SU-DHL-6 (cell line): ENCODE measurements around the gene SMARCAD1.
"Not testable (repeated sequence)": the region's sequence is repeated elsewhere in the genome, so short reads cannot be mapped to it uniquely, and the experiment has no call there.

Experiments used
- H2AFZ ChIP-seq: fragments of 200-600 bp; sonication (generic); 2 replicates; pipeline ENCODE4 v1.6.1; 2014; ENCODE audit warnings: low read depth, mild to moderate bottlenecking, moderate library complexity, mixed read lengths, antibody characterized with exemption, low read length; ENCODE audit not compliant: severe bottlenecking
- H3F3A ChIP-seq: fragments of 200-600 bp; shearing (Covaris generic); 2 replicates; pipeline ENCODE4 v1.6.0; 2016; ENCODE audit warnings: antibody characterized with exemption, mild to moderate bottlenecking; ENCODE audit not compliant: insufficient read depth
- H3K27ac ChIP-seq: fragments of 200-600 bp; sonication (generic); 2 replicates; pipeline ENCODE4 v1.5.1; 2016; ENCODE audit warnings: low read depth, mild to moderate bottlenecking, low read length, moderate library complexity, mixed read lengths
- H3K27me3 ChIP-seq: fragments of 200-600 bp; sonication (generic), shearing (Covaris generic); 2 replicates; pipeline ENCODE4 v1.6.0; 2014; ENCODE audit warnings: mild to moderate bottlenecking, low read length
- H3K36me3 ChIP-seq: fragments of 200-600 bp; sonication (generic); 2 replicates; pipeline ENCODE4 v1.6.1; 2014; ENCODE audit warnings: mild to moderate bottlenecking, low read length, mixed read lengths
- H3K4me2 ChIP-seq: fragments of 300-600, 200-600 bp; shearing (Covaris generic), sonication (generic); 2 replicates; pipeline ENCODE4 v1.6.0; 2014; ENCODE audit warnings: low read length, low read depth, mild to moderate bottlenecking; ENCODE audit not compliant: poor library complexity, severe bottlenecking
- H3K4me3 ChIP-seq: fragments of 200-600 bp; sonication (generic); 2 replicates; pipeline ENCODE4 v1.5.1; 2014; ENCODE audit warnings: antibody characterized with exemption, low read length, mild to moderate bottlenecking, mixed read lengths; ENCODE audit not compliant: insufficient read depth, poor library complexity, severe bottlenecking
- H3K79me2 ChIP-seq: fragments of 200-600 bp; sonication (generic); 2 replicates; pipeline ENCODE4 v1.6.1; 2014; ENCODE audit warnings: mild to moderate bottlenecking, low read length, moderate library complexity; ENCODE audit not compliant: insufficient read depth
- H3K9ac ChIP-seq: fragments of 200-600 bp; sonication (generic); 2 replicates; pipeline ENCODE4 v1.7.0; 2014; ENCODE audit warnings: mild to moderate bottlenecking, low read length
- H3K9me2 ChIP-seq: fragments of 200-600 bp; sonication (generic); replicated peaks from 2 replicates; pipeline ENCODE4 v1.6.1; 2014; ENCODE audit warnings: low read length; ENCODE audit not compliant: insufficient read depth
- H3K9me3 ChIP-seq: fragments of 200-600 bp; sonication (generic); 2 replicates; pipeline ENCODE4 v1.6.1; 2014; ENCODE audit warnings: low read length, mixed read lengths; ENCODE audit not compliant: insufficient read depth
- H4K20me1 ChIP-seq: fragments of 200-600 bp; sonication (generic); 2 replicates; pipeline ENCODE4 v1.6.1; 2014; ENCODE audit warnings: low read depth, mild to moderate bottlenecking, antibody characterized with exemption, low read length, moderate library complexity, mixed read lengths
- EZH2phosphoT487 ChIP-seq: fragments of 200-600 bp; sonication (generic), shearing (Covaris generic); conservative IDR thresholded peaks from 2 replicates; pipeline ENCODE4 v1.6.1; 2018; ENCODE audit warnings: mild to moderate bottlenecking, antibody characterized with exemption, low read length, moderate library complexity, mixed read lengths
- TF ChIP-seq, protein P1 (sequence below): fragments of 200-600 bp; sonication (generic); IDR thresholded peaks from one replicate; pipeline ENCODE4 v1.5.1; 2017; ENCODE audit warnings: antibody characterized with exemption, mild to moderate bottlenecking, low read length, moderate library complexity; ENCODE audit not compliant: insufficient read depth, poor library complexity, severe bottlenecking

Gene SMARCAD1

GRCh38 chr4:94306713-94307112 lies 99.0 kb downstream of the SMARCAD1 start:
- H3F3A ChIP-seq = no peaks in the 10 kb centered on the region
- no peak overlapping the region for H2AFZ ChIP-seq
- no peaks in the 10 kb centered on the region for H3K9me3 ChIP-seq
- H3K79me2 ChIP-seq = no peaks in the 10 kb centered on the region
- H3K9ac ChIP-seq = no peak overlapping the region
- H3K4me3 ChIP-seq = no peak overlapping the region
- no peaks in the 10 kb centered on the region for H4K20me1 ChIP-seq
- H3K4me2 ChIP-seq = no peak overlapping the region
- no peak for TF ChIP-seq EZH2phosphoT487
- TF ChIP-seq, protein P1, sequence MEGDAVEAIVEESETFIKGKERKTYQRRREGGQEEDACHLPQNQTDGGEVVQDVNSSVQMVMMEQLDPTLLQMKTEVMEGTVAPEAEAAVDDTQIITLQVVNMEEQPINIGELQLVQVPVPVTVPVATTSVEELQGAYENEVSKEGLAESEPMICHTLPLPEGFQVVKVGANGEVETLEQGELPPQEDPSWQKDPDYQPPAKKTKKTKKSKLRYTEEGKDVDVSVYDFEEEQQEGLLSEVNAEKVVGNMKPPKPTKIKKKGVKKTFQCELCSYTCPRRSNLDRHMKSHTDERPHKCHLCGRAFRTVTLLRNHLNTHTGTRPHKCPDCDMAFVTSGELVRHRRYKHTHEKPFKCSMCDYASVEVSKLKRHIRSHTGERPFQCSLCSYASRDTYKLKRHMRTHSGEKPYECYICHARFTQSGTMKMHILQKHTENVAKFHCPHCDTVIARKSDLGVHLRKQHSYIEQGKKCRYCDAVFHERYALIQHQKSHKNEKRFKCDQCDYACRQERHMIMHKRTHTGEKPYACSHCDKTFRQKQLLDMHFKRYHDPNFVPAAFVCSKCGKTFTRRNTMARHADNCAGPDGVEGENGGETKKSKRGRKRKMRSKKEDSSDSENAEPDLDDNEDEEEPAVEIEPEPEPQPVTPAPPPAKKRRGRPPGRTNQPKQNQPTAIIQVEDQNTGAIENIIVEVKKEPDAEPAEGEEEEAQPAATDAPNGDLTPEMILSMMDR = no peak
- no peaks in the 10 kb centered on the region for H3K36me3 ChIP-seq
- no peak overlapping the region for H3K27ac ChIP-seq
- H3K27me3 ChIP-seq = no peaks in the 10 kb centered on the region
- no peaks in the 10 kb centered on the region for H3K9me2 ChIP-seq

DNA sequence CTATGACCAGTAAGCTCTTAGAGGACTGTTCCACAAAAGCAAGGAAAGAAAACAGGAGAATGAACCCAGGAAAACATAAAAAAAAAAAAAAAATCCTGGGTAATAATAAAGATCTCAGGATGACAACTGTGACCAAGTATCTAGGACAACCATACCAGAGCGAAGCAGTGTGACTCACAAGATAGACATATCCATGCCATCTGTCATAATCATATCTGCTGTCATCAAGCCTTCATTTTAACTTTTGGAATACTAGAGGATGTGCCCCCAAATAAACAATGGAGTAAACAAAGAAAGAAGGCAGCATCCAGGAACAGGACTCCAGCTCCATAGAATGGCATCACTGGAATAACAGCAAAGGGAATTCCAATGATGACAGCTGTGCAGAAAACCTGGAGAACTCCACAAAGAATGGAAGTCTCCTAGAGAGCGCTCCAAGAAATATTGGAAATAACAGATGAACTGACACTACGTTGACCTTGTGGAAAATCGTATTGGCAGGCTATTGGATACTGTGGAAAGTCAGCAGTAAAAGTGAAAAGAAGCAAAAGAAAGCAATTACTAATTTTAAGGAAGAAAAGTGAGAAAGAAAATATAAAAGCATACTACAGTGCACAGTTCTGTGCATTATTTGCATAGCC lies 99.7 kb downstream of the SMARCAD1 start:
- H3K27ac ChIP-seq = no peak overlapping the region
- no peak overlapping the region for H3K4me2 ChIP-seq
- H3K79me2 ChIP-seq = no peaks in the 10 kb centered on the region
- H3K9me3 ChIP-seq = no peaks in the 10 kb centered on the region
- no peaks in the 10 kb centered on the region for H3K9me2 ChIP-seq
- H3K4me3 ChIP-seq = no peak overlapping the region
- H3K9ac ChIP-seq = no peak overlapping the region
- no peaks in the 10 kb centered on the region for H3K36me3 ChIP-seq
- H4K20me1 ChIP-seq = no peaks in the 10 kb centered on the region
- no peak for TF ChIP-seq EZH2phosphoT487
- TF ChIP-seq, protein P1 = no peak
- no peaks in the 10 kb centered on the region for H3K27me3 ChIP-seq
- no peak overlapping the region for H2AFZ ChIP-seq
- H3F3A ChIP-seq = no peaks in the 10 kb centered on the region

DNA sequence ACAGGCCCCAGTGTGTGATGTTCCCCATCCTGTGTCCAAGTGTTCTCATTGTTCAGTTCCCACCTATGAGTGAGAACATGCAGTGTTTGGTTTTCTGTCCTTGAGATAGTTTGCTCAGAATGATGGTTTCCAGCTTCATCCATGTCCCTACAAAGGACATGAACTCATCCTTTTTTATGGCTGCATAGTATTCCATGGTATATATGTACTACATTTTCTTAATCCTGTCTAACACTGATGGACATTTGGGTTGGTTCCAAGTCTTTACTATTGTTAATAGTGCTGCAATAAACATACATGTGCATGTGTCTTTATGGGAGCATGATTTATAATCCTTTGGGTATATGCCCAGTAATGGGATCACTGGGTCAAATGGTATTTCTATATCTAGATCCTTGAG lies 112.3 kb downstream of the SMARCAD1 start:
- not testable (repeated sequence) for H2AFZ ChIP-seq, H3K9me2 ChIP-seq, H3K4me3 ChIP-seq, H4K20me1 ChIP-seq, H3K27me3 ChIP-seq, H3F3A ChIP-seq, H3K9me3 ChIP-seq, H3K4me2 ChIP-seq, H3K36me3 ChIP-seq, H3K79me2 ChIP-seq, H3K9ac ChIP-seq, H3K27ac ChIP-seq

DNA sequence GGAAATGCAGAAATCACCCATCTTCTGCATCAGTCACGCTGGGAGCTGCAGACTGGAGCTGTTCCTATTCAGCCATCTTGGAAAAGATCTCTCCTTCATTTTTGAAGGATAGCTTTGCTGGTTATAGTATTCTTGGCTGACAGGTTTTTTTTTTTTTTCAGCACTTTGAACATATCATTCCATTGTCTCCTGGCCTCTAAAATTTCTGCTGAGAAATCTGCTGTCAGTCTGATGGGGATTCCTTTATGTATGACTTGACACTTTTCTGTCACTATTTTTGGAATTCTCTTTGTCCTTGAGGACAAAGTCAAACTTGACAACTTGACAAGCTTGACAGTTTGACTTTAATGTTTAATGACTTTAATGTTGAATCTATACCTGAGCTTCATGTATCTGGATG lies 118.2 kb downstream of the SMARCAD1 start:
- H4K20me1 ChIP-seq = no peaks in the 10 kb centered on the region
- H3F3A ChIP-seq = no peaks in the 10 kb centered on the region
- TF ChIP-seq, protein P1 = no peak
- TF ChIP-seq EZH2phosphoT487 = no peak
- no peak overlapping the region for H3K4me3 ChIP-seq
- no peaks in the 10 kb centered on the region for H3K9me2 ChIP-seq
- H3K4me2 ChIP-seq = no peak overlapping the region
- H2AFZ ChIP-seq = no peak overlapping the region
- no peak overlapping the region for H3K27ac ChIP-seq
- no peaks in the 10 kb centered on the region for H3K9me3 ChIP-seq
- H3K27me3 ChIP-seq = no peaks in the 10 kb centered on the region
- no peaks in the 10 kb centered on the region for H3K36me3 ChIP-seq
- H3K79me2 ChIP-seq = no peaks in the 10 kb centered on the region
- H3K9ac ChIP-seq = no peak overlapping the region
